Gastroesophageal sphincter (tissue), 3 donors: Measurements from ENCODE around the gene UGT1A8.

Experiments
- POLR2A ChIP-seq, 2 donors: fragments of 450-650 bp; IDR thresholded peaks; one replicate each; pipeline ENCODE4 v1.6.1; 2017; ENCODE audit warnings: antibody characterized with exemption in 2 of 2, mild to moderate bottlenecking in 2 of 2, moderate library complexity in 1 of 2
- TF ChIP-seq, protein P1 (sequence below), 4 experiments: fragments of 200-600 bp in 2 of 4; fragments of 450-650 bp in 2 of 4; sonication (generic) in 1 of 4; IDR thresholded peaks; one replicate each; pipeline ENCODE4 v1.5.1; 2017 to 2019; ENCODE audit warnings: antibody characterized with exemption in 4 of 4, mild to moderate bottlenecking in 2 of 4, moderate library complexity in 2 of 4

- TF ChIP-seq, protein P1, sequence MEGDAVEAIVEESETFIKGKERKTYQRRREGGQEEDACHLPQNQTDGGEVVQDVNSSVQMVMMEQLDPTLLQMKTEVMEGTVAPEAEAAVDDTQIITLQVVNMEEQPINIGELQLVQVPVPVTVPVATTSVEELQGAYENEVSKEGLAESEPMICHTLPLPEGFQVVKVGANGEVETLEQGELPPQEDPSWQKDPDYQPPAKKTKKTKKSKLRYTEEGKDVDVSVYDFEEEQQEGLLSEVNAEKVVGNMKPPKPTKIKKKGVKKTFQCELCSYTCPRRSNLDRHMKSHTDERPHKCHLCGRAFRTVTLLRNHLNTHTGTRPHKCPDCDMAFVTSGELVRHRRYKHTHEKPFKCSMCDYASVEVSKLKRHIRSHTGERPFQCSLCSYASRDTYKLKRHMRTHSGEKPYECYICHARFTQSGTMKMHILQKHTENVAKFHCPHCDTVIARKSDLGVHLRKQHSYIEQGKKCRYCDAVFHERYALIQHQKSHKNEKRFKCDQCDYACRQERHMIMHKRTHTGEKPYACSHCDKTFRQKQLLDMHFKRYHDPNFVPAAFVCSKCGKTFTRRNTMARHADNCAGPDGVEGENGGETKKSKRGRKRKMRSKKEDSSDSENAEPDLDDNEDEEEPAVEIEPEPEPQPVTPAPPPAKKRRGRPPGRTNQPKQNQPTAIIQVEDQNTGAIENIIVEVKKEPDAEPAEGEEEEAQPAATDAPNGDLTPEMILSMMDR (IDR thresholded peaks at IDR 0.05), result no peak
- no peak for TF ChIP-seq POLR2A (IDR thresholded peaks at IDR 0.05)
Observed at GRCh38 chr2:233602076-233602475, 15.4 kb upstream of the UGT1A8 start.
